HG03097 (cell line): ENCODE measurements around the gene POM121L2.

Source experiments
- ATAC-seq: cut with Tn5 transposase; IDR thresholded peaks from one replicate; pipeline ENCODE4 v1.9.1; 2021; ENCODE audit not compliant: unreplicated experiment, low FRiP score

POM121L2 gene

GRCh38 chr6:27260836-27261375, 51.2 kb downstream of the POM121L2 start:
- no peak for ATAC-seq

- ATAC-seq, result no peak
Observed at GRCh38 chr6:27260369-27260768, 51.7 kb downstream of the POM121L2 start.
